GM23338 (cell line): ENCODE results near the gene TMEM245. TPM values are rescaled to one million over a fixed set of nuclear protein-coding genes. Genes with fewer than 3 reads are reported as not detected.

Experiments
- ATAC-seq: fragments of 200-7000 bp; cut with Tn5 transposase; 3 replicates; pipeline ENCODE4 v1.9.1; 2020
- DNase-seq: peaks from one replicate; pipeline ENCODE4 v3.0.0-alpha.2; 2015; ENCODE audit warnings: low spot score
- H2AFZ ChIP-seq: fragments of 200-600 bp; sonication (generic); 2 replicates; pipeline ENCODE4 v1.8.0; 2016; ENCODE audit warnings: antibody characterized with exemption, mild to moderate bottlenecking, moderate library complexity
- H3F3A ChIP-seq: fragments of 200-600 bp; sonication (generic); replicated peaks from 2 replicates; pipeline ENCODE4 v1.8.0; 2017; ENCODE audit warnings: antibody characterized with exemption, mixed run types, low read depth
- H3K27ac ChIP-seq: fragments of 200-600 bp; sonication (generic); 2 replicates; pipeline ENCODE4 v1.6.1; 2016; ENCODE audit warnings: low read depth
- H3K27me3 ChIP-seq: fragments of 200-600 bp; sonication (generic); 2 replicates; pipeline ENCODE4 v1.8.0; 2016; ENCODE audit warnings: mild to moderate bottlenecking, mixed run types, moderate library complexity; ENCODE audit not compliant: insufficient read depth
- H3K36me3 ChIP-seq: fragments of 200-600 bp; sonication (generic); 2 replicates; pipeline ENCODE4 v1.8.0; 2016; ENCODE audit warnings: mild to moderate bottlenecking; ENCODE audit not compliant: insufficient read depth
- H3K4me1 ChIP-seq: fragments of 200-600 bp; sonication (generic); 2 replicates; pipeline ENCODE4 v1.8.0; 2016; ENCODE audit warnings: mild to moderate bottlenecking, moderate library complexity; ENCODE audit not compliant: insufficient read depth
- H3K4me2 ChIP-seq: fragments of 200-600 bp; sonication (generic); 2 replicates; pipeline ENCODE4 v1.7.1; 2017; ENCODE audit warnings: mixed run types
- H3K4me3 ChIP-seq: fragments of 200-600 bp; sonication (generic); 2 replicates; pipeline ENCODE4 v1.6.1; 2016; ENCODE audit warnings: mixed run types
- H3K79me2 ChIP-seq: fragments of 200-600 bp; sonication (generic); replicated peaks from 2 replicates; pipeline ENCODE4 v1.8.0; 2017; ENCODE audit warnings: mild to moderate bottlenecking; ENCODE audit not compliant: insufficient read depth
- H3K9me2 ChIP-seq: fragments of 200-600 bp; sonication (generic); 2 replicates; pipeline ENCODE4 v1.8.0; 2017; ENCODE audit not compliant: insufficient read depth
- H4K20me1 ChIP-seq: fragments of 200-600 bp; sonication (generic); replicated peaks from 2 replicates; pipeline ENCODE4 v1.8.0; 2017; ENCODE audit warnings: mild to moderate bottlenecking; ENCODE audit not compliant: insufficient read depth
- H3K27ac Mint-ChIP-seq: 2 replicates; pipeline ENCODE4 v1.8.0; 2020; ENCODE audit warnings: inconsistent platforms, mild to moderate bottlenecking, moderate library complexity, mixed read lengths
- H3K27me3 Mint-ChIP-seq: 3 replicates; pipeline ENCODE4 v1.8.0; 2022; ENCODE audit warnings: low read depth, mild to moderate bottlenecking, moderate library complexity, mixed read lengths, inconsistent platforms; ENCODE audit not compliant: insufficient read depth, poor library complexity
- H3K36me3 Mint-ChIP-seq: 3 replicates; pipeline ENCODE4 v1.8.0; 2021; ENCODE audit warnings: low read depth, mild to moderate bottlenecking, inconsistent platforms, moderate library complexity, mixed read lengths
- H3K4me1 Mint-ChIP-seq: 3 replicates; pipeline ENCODE4 v1.8.0; 2020; ENCODE audit warnings: mild to moderate bottlenecking, inconsistent platforms, mixed read lengths
- H3K4me3 Mint-ChIP-seq: 3 replicates; pipeline ENCODE4 v1.8.0; 2021; ENCODE audit warnings: moderate library complexity, mild to moderate bottlenecking, inconsistent platforms, mixed read lengths
- H3K9me3 Mint-ChIP-seq: 3 replicates; pipeline ENCODE4 v1.8.0; 2020; ENCODE audit warnings: moderate library complexity, mild to moderate bottlenecking, inconsistent platforms, mixed read lengths
- CREB1 ChIP-seq: fragments of 250-450 bp; sonication (Bioruptor Pico); IDR thresholded peaks from 2 replicates; pipeline ENCODE4 v1.5.0; 2020; ENCODE audit warnings: low read depth, mild to moderate bottlenecking, moderate library complexity
- POLR2AphosphoS5 ChIP-seq: IDR thresholded peaks from 2 replicates; pipeline ENCODE4 v1.6.1; 2016; ENCODE audit warnings: antibody characterized with exemption, low read depth
- STAT1 ChIP-seq: IDR thresholded peaks from one replicate; pipeline ENCODE4 v1.6.1; 2016; ENCODE audit warnings: antibody characterized with exemption; ENCODE audit not compliant: unreplicated experiment
- ZNF114 ChIP-seq: fragments of 250-450 bp; sonication (Bioruptor Pico); IDR thresholded peaks from 2 replicates; pipeline ENCODE4 v1.5.0; 2020; ENCODE audit warnings: mild to moderate bottlenecking, moderate library complexity
- ZNF331 ChIP-seq: fragments of 250-450 bp; sonication (Bioruptor Pico); IDR thresholded peaks from 2 replicates; pipeline ENCODE4 v1.5.0; 2020; ENCODE audit warnings: low read depth, mild to moderate bottlenecking, moderate library complexity
- microRNA counts: library from miRNA; unstranded; fragments of <30 nt; microRNA quantifications from one replicate; lab custom pipeline; 2017
- microRNA-seq: library from miRNA; unstranded; fragments of <30 nt; microRNA quantifications from one replicate; pipeline ENCODE4, GENCODE V29; 2017
- polyA plus RNA-seq: library from polyadenylated mRNA; unstranded; fragments of >200 nt; fragmentation: Nextera tagmentation; extraction: Ambion mirVana; gene quantifications from 2 replicates; pipeline ENCODE4 v1.2.1, GENCODE V29; 2016
- small RNA-seq: library from RNA; depleted of rRNA; stranded (forward); fragments of <200 nt; gene quantifications from one replicate; pipeline ENCODE3, GENCODE V24; 2014; ENCODE audit warnings: low replicate concordance
- total RNA-seq: library from RNA; depleted of rRNA; stranded (reverse); fragments of >200 nt; shearing (Covaris generic); gene quantifications from 2 replicates; pipeline ENCODE4 v1.2.3, GENCODE V29; 2014; rRNA removed
- TF ChIP-seq, protein P1 (sequence below): IDR thresholded peaks from 2 replicates; pipeline ENCODE4 v1.6.1; 2016; ENCODE audit warnings: antibody characterized with exemption

TMEM245 gene
- total and polyA plus RNA-seq, 2 experiments from 2014 or later, result 17.3 to 64.1 TPM

- Histone ChIP-seq H3K27me3 (no peaks in the 10 kb centered on the region), H3K79me2 (no peaks in the 10 kb centered on the region), H3F3A (no peaks in the 10 kb centered on the region), H2AFZ (no peak overlapping the region), H3K27ac (no peak overlapping the region), H3K4me1 (no peaks in the 10 kb centered on the region), H4K20me1 (peaks cover 10% of the 10 kb centered on the region; the same call in 1 of the 2 replicates), H3K4me2 (no peak overlapping the region), H3K9me2 (no peaks in the 10 kb centered on the region), H3K4me3 (no peak overlapping the region), H3K36me3 (peaks cover 7% of the 10 kb centered on the region)
- Mint-ChIP-seq H3K4me3 (no peak overlapping the region), H3K9me3 (no peaks in the 10 kb centered on the region), H3K36me3 (peaks cover 17% of the 10 kb centered on the region), H3K27me3 (no peaks in the 10 kb centered on the region), H3K4me1 (no peaks in the 10 kb centered on the region), H3K27ac (no peak overlapping the region)
- DNase-seq, result no peak
- no peak for TF ChIP-seq POLR2AphosphoS5
- TF ChIP-seq STAT1, result no peak
- TF ChIP-seq, protein P1, sequence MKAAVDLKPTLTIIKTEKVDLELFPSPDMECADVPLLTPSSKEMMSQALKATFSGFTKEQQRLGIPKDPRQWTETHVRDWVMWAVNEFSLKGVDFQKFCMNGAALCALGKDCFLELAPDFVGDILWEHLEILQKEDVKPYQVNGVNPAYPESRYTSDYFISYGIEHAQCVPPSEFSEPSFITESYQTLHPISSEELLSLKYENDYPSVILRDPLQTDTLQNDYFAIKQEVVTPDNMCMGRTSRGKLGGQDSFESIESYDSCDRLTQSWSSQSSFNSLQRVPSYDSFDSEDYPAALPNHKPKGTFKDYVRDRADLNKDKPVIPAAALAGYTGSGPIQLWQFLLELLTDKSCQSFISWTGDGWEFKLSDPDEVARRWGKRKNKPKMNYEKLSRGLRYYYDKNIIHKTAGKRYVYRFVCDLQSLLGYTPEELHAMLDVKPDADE, result no peak
- TF ChIP-seq CREB1, result no peak
- TF ChIP-seq ZNF331, result no peak
- TF ChIP-seq ZNF114 (CRISPR knock-in tag), result no peak
- ATAC-seq, result no peak
Measured at GRCh38 chr9:108967916-108968315, 151.8 kb downstream of the TMEM245 start.

MicroRNAs within 50 kb of the gene (microRNA counts, 767-probe panel; counts per million panel counts)
- microRNA hsa-miR-32-5p (lab: Ali Mortazavi, UCI), result 6,219 counts per million, percentile 31 among the panel's probes with 10 or more counts

Small RNA genes lying within 50 kb of the gene (microRNA-seq; reads per million reads assigned to microRNA genes)
- 101 reads per million, percentile 65 among the genes with 10 or more reads in this experiment for gene MIR32

Small RNA genes lying within 50 kb of the gene (small RNA-seq; reads per million reads assigned to genes)
- gene MIR32, result 0.32 reads per million, percentile 16 among the genes with 10 or more reads in this experiment
- not detected for gene RF00019

Other genes with a start within 250 kb of the TMEM245 start
- gene ELP1, start 185.8 kb downstream of the TMEM245 start, total RNA-seq, result 32.9 and 46.3 TPM in 2 replicates
- gene ELP1, start 185.8 kb downstream of the TMEM245 start, polyA plus RNA-seq, result 6.3 and 9.1 TPM in 2 replicates
- 4.9 and 11.5 TPM in 2 replicates for gene ABITRAM, start 185.5 kb downstream of the TMEM245 start, total RNA-seq
- 6.3 and 10.1 TPM in 2 replicates for gene ABITRAM, start 185.5 kb downstream of the TMEM245 start, polyA plus RNA-seq
- gene CTNNAL1, start 106.4 kb downstream of the TMEM245 start, total RNA-seq, result 63.0 and 94.3 TPM in 2 replicates
- 206 and 211 TPM in 2 replicates for gene CTNNAL1, start 106.4 kb downstream of the TMEM245 start, polyA plus RNA-seq
- 0.78 and 1.1 TPM in 2 replicates for gene FRRS1L, start 47.3 kb upstream of the TMEM245 start, total RNA-seq
- 0.37 and 0.54 TPM in 2 replicates for gene FRRS1L, start 47.3 kb upstream of the TMEM245 start, polyA plus RNA-seq
- gene EPB41L4B, start 201.1 kb upstream of the TMEM245 start, total RNA-seq, result 32.2 and 34.4 TPM in 2 replicates
- 10.9 and 11.0 TPM in 2 replicates for gene EPB41L4B, start 201.1 kb upstream of the TMEM245 start, polyA plus RNA-seq